Measurements from ENCODE around the gene FMN1. TPM values are rescaled to one million over a fixed set of nuclear protein-coding genes. Genes with fewer than 3 reads are reported as not detected.

FMN1 gene
- total RNA-seq, 4 donors from 2014 or later, result 4.3 to 10.1 (median 8.8) TPM

DNA sequence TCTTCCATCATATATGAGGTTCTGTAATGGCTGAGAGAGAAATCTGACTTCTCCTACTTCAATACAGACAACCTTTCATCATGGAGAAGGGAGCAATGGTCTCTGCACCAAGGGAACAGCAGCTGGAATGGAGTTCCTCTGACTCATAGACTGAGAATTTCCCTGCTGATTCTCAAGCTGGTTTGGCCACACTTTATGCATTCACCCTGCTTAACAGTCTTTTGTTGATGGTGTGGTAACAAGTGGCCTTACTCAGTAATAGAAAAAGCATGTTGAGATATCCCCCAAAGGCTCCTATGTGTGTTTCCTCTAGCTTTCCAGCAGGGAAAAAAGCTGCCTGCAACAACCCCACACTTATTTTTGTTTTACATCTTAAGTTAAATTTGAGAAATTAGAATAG lies 338.6 kb downstream of the FMN1 start:
- peak overlapping the region in 1 of 4 donors; percentile 40 for H3K27ac ChIP-seq
- H3K9me3 ChIP-seq, result no peaks in the 10 kb centered on the region
- H3K4me1 ChIP-seq, result peaks cover 0 to 9% (median 9%) of the 10 kb centered on the region in 3 donors
- TF ChIP-seq, protein P1, sequence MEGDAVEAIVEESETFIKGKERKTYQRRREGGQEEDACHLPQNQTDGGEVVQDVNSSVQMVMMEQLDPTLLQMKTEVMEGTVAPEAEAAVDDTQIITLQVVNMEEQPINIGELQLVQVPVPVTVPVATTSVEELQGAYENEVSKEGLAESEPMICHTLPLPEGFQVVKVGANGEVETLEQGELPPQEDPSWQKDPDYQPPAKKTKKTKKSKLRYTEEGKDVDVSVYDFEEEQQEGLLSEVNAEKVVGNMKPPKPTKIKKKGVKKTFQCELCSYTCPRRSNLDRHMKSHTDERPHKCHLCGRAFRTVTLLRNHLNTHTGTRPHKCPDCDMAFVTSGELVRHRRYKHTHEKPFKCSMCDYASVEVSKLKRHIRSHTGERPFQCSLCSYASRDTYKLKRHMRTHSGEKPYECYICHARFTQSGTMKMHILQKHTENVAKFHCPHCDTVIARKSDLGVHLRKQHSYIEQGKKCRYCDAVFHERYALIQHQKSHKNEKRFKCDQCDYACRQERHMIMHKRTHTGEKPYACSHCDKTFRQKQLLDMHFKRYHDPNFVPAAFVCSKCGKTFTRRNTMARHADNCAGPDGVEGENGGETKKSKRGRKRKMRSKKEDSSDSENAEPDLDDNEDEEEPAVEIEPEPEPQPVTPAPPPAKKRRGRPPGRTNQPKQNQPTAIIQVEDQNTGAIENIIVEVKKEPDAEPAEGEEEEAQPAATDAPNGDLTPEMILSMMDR (IDR thresholded peaks at IDR 0.05), result no peak
- TF ChIP-seq POLR2A (IDR thresholded peaks at IDR 0.05), result no peak
- no peaks in the 10 kb centered on the region for H3K36me3 ChIP-seq
- no peak for DNase-seq
- H3K27me3 ChIP-seq, result no peaks in the 10 kb centered on the region
- H3K4me3 ChIP-seq, result no peak overlapping the region
- intact Hi-C loops (cut with DNase I), result no loop called here

DNA sequence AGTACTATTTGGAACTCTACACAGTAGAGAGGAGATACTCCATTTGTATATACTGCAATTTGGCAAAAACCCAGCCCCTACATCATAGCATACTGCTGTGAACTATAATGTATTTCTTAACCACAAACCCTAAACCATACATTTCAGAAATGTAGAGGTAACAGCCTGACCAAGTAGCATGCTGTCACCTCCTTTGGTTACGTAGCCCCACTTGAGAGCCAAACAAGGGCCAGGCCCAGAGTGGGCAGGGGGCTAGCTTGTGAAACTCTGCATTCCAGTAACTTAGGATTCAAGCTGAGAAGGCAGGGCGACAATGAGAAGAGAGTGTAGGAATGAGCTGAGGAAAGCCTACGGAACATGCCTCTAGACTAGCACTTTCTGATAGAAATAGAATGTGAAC lies 340.9 kb downstream of the FMN1 start:
- intact Hi-C loops (cut with DNase I), result no loop called here
- Histone ChIP-seq H3K36me3 (no peaks in the 10 kb centered on the region), H3K27me3 (no peaks in the 10 kb centered on the region), H3K9me3 (no peaks in the 10 kb centered on the region), H3K4me1 (peaks cover 0 to 9% (median 9%) of the 10 kb centered on the region in 3 donors), H3K4me3 (no peak overlapping the region), H3K27ac (no peak overlapping the region)
- no peak for TF ChIP-seq POLR2A (IDR thresholded peaks at IDR 0.05)
- TF ChIP-seq, protein P1 (IDR thresholded peaks at IDR 0.05), result no peak
- 96 to 97% methylated on average over 3 of the region's 3 CpGs for WGBS, 2 donors
- DNase-seq, result no peak

GRCh38 chr15:32852771-32853170 lies 341.7 kb downstream of the FMN1 start:
- Histone ChIP-seq H3K27me3 (no peaks in the 10 kb centered on the region), H3K9me3 (no peaks in the 10 kb centered on the region), H3K4me3 (no peak overlapping the region), H3K27ac (no peak overlapping the region), H3K36me3 (no peaks in the 10 kb centered on the region), H3K4me1 (peaks cover 0 to 9% (median 9%) of the 10 kb centered on the region in 3 donors)
- no peak for DNase-seq
- TF ChIP-seq POLR2A (IDR thresholded peaks at IDR 0.05), result no peak
- TF ChIP-seq, protein P1 (IDR thresholded peaks at IDR 0.05), result no peak
- 71 to 81% methylated on average over 3 of the region's 3 CpGs for WGBS, 2 donors
- intact Hi-C loops (cut with DNase I), result no loop called here

- no peak for TF ChIP-seq POLR2A (IDR thresholded peaks at IDR 0.05)
- TF ChIP-seq, protein P1 (IDR thresholded peaks at IDR 0.05), result no peak
- intact Hi-C loops (cut with DNase I), result no loop called here
- WGBS, 2 donors, result 93 to 97% methylated on average over 4 of the region's 4 CpGs
Measured at GRCh38 chr15:32852017-32852416, 342.5 kb downstream of the FMN1 start.

GRCh38 chr15:32851572-32851971 lies 342.9 kb downstream of the FMN1 start:
- TF ChIP-seq, protein P1 (IDR thresholded peaks at IDR 0.05), result no peak
- no peak for TF ChIP-seq POLR2A (IDR thresholded peaks at IDR 0.05)
- Histone ChIP-seq H3K27ac (peak overlapping the region in 1 of 4 donors; percentile 30), H3K9me3 (no peaks in the 10 kb centered on the region), H3K27me3 (no peaks in the 10 kb centered on the region), H3K4me1 (peaks cover 0 to 9% (median 9%) of the 10 kb centered on the region in 3 donors), H3K36me3 (no peaks in the 10 kb centered on the region), H3K4me3 (no peak overlapping the region)
- intact Hi-C loops (cut with DNase I), result no loop called here
- 69 to 74% methylated on average over 5 of the region's 5 CpGs for WGBS, 2 donors
- no peak for DNase-seq

More at GRCh38 chr15:32852017-32852416, 342.5 kb downstream of the FMN1 start:
- Histone ChIP-seq H3K36me3 (no peaks in the 10 kb centered on the region), H3K4me1 (peaks cover 0 to 9% (median 9%) of the 10 kb centered on the region in 3 donors), H3K4me3 (no peak overlapping the region), H3K9me3 (no peaks in the 10 kb centered on the region), H3K27ac (no peak overlapping the region), H3K27me3 (no peaks in the 10 kb centered on the region)
- no peak for DNase-seq

Measured in esophagus squamous epithelium (tissue), 5 donors.